DOHH2 (cell line): ENCODE data around the gene CBS.
"Not testable (repeated sequence)": the region's sequence is repeated elsewhere in the genome, so short reads cannot be mapped to it uniquely, and the experiment has no call there.

Source experiments
- EZH2phosphoT487 ChIP-seq: fragments of 200-600 bp; sonication (generic); IDR thresholded peaks from 2 replicates; pipeline ENCODE4 v1.6.1; 2017; ENCODE audit warnings: borderline replicate concordance, mild to moderate bottlenecking, antibody characterized with exemption, low read length, moderate library complexity, mixed read lengths
- TF ChIP-seq, protein P1 (sequence below): fragments of 200-600 bp; sonication (generic); IDR thresholded peaks from one replicate; pipeline ENCODE4 v1.5.1; 2014; ENCODE audit warnings: antibody characterized with exemption, mild to moderate bottlenecking, low read depth, low read length; ENCODE audit not compliant: poor library complexity, severe bottlenecking

DNA sequence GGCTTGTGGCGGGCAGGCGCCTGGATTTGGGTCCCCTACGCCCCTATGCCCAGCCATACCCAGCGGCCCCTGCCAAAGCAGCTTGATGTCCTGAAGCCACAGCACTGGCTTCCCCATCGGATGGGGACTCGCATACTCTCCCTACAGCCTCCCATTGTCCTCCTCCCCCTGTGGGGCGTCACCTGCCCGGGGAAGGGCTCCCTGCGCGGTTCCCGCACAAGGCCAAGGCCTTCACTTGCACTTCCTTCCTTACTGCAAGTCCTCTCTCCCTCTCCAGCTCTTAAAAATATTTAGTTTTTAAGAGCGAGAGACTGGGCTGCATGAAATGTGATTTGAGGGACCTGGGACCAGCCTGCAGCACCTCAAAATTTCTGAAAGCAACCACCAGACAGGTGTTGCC, 8.9 kb downstream of the CBS start:
- TF ChIP-seq, protein P1, sequence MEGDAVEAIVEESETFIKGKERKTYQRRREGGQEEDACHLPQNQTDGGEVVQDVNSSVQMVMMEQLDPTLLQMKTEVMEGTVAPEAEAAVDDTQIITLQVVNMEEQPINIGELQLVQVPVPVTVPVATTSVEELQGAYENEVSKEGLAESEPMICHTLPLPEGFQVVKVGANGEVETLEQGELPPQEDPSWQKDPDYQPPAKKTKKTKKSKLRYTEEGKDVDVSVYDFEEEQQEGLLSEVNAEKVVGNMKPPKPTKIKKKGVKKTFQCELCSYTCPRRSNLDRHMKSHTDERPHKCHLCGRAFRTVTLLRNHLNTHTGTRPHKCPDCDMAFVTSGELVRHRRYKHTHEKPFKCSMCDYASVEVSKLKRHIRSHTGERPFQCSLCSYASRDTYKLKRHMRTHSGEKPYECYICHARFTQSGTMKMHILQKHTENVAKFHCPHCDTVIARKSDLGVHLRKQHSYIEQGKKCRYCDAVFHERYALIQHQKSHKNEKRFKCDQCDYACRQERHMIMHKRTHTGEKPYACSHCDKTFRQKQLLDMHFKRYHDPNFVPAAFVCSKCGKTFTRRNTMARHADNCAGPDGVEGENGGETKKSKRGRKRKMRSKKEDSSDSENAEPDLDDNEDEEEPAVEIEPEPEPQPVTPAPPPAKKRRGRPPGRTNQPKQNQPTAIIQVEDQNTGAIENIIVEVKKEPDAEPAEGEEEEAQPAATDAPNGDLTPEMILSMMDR, result not testable (repeated sequence)
- TF ChIP-seq EZH2phosphoT487, result not testable (repeated sequence)
